SH-SY5Y (cell line): ENCODE results near the gene CCDC78.

Source experiments
- GATA2 ChIP-seq: IDR thresholded peaks from 2 replicates; pipeline ENCODE4 v1.6.1; 2011; ENCODE audit warnings: mild to moderate bottlenecking, low read depth, low read length
- GATA3 ChIP-seq: IDR thresholded peaks from 2 replicates; pipeline ENCODE4 v1.6.1; 2011; ENCODE audit warnings: low read depth, mild to moderate bottlenecking, low read length, moderate library complexity

Gene CCDC78

DNA sequence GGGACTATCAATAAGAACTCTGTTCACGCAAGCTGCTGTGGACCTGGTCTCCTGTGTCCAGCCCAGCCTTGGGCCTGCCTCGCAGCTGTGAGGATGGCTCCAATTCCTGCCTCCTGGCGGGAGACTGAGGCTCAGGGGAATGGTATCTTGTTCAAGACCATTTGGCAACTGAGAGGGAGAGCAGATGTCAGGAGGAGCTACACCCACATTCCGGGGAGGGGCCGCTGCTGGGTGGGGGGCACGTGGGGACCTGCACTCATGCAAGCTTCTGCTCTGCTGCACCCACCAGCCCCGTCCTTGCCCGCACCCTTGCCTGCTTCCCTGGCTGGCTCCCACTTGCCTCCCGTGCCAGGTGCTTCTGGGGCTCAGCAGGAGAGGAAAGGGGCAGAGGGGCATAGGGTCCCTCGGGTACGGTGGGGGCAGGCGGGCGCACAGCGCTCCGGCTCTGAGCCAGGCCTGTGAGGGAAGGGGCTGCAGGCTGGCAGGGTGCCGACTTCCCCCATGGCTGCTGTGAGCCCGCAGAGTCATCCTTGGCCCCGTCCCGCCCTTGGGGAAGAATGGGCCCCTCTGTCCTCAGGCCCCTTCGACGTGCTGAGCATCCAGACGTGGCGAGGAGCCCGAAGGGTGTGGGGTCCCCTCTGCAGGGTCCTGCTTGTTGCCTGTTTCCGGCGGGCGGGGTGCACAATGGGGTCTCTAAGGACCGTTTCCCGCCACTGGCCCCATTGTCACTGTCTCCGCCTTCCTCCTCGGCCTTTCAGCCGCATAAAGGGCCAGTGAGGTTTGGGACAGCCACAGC is 8.6 kb downstream of the CCDC78 start:
- TF ChIP-seq GATA2, result no peak
- TF ChIP-seq GATA3, result no peak

DNA sequence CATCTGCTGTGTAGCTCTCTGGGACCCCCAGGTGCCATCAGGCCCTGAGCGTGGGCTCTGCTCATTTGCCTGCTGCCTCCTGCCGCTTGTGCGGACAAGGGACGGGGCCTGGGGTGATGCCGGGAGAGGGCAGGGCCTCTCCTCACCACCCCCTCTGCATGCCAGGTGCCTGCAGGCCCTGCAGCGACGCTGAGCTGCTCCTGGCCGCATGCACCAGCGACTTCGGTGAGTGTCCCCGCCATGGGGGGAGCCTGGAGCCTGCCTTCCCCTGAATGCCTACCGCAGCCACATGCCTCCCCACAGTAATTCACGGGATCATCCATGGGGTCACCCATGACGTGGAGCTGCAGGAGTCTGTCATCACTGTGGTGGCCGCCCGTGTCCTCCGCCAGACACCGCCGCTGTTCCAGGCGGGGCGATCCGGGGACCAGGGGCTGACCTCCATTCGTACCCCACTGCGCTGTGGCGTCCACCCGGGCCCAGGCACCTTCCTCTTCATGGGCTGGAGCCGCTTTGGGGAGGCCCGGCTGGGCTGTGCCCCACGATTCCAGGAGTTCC is 9.4 kb downstream of the CCDC78 start:
- no peak for TF ChIP-seq GATA2

DNA sequence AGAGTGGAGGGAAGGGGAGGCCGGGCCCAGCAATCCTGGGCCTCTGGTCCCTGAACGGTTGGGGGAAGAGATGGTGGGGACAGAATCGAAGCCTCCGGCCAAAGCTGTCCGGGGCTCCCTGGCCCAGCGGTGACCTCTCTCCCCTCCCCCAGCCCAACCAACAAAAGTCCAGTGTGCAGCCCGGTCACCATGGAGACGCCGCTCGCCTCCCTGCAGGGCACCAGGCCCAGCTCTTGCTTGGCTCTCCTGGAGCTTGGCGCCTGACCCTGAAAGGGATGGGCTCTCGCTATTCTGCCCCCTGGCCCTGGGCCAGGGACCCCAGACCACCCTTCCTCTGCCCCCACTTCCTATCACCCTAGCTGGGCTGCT is 10.1 kb downstream of the CCDC78 start:
- no peak for TF ChIP-seq GATA3
- no peak for TF ChIP-seq GATA2

DNA sequence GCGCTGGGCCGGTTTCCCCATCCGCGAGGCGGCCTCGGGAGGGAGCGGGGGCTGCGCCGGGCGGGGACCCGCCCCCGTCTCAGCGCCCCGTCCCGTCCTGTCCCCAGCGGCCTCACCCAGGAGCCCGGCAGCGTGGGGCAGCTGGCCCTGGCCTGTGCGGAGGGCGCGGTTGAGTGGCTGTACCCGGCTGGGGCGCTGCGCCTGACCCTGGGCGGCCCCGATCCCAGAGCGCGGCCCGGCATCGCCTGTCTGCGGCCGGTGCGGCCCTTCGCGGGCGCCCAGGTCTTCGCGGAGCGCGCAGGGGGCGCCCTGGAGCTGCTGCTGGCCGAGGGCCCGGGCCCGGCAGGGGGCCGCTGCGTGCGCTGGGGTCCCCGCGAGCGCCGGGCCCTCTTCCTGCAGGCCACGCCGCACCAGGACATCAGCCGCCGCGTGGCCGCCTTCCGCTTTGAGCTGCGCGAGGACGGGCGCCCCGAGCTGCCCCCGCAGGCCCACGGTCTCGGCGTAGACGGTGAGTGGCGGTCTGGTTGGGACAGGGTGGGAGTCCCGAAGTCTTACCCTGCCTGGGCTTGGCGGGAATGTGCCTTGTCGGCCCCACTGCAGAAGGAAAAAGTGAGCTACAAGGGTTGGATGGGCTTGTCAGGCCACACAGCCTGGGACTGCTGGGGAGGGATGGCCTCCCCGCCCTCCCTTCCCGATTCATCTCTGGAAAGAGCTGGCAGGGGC is 10.6 kb downstream of the CCDC78 start:
- TF ChIP-seq GATA2 (no peak), GATA3 (no peak)

DNA sequence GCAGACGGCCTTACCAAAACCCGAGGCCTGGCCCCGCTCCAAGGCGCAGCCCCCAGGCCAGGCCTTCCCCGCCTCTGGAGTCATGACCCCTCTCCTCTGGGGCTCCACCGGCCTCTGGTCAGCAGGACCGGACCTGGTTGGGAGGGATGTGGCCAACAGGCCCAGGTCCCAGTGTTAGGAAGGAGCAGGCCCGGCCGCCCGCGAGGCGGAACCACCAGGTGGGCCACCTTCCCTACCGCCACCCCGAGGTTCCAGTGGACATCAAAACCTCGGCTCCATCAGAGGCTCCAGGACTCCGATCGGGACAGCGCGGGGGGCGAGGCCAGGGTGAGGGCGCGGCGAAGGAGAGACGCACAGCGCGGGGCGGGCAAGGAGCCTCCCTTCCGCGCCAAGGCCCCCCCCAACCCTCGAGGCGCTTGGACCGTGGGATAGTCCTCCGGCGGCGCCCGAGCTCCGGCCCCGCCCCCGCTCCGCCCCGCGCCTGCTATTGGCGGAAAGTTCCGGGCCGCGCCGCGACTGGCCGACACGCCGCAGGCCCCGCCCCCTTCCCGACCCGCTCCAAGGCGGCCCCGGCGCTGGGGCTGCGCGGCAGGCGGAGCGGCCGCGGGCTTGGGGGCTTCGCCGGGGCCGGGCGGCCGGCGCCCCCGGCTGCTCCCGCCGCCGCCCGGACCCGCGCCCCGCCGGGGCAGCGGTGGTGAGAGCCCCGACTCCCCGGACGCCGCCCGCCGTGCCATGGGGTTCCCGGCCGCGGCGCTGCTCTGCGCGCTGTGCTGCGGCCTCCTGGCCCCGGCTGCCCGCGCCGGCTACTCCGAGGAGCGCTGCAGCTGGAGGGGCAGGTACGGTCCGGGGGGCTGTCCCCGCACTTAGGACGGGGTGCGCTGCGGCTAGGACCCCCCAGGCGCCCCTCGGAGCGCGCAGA is 11.4 kb downstream of the CCDC78 start, which contains the start of gene METRN:
TSS of gene METRN (plus strand) at position 561 of the 919 bp plus-strand sequence. CDS start at position 733, 172 bp downstream.
- TF ChIP-seq GATA2 (no peak), GATA3 (no peak)

DNA sequence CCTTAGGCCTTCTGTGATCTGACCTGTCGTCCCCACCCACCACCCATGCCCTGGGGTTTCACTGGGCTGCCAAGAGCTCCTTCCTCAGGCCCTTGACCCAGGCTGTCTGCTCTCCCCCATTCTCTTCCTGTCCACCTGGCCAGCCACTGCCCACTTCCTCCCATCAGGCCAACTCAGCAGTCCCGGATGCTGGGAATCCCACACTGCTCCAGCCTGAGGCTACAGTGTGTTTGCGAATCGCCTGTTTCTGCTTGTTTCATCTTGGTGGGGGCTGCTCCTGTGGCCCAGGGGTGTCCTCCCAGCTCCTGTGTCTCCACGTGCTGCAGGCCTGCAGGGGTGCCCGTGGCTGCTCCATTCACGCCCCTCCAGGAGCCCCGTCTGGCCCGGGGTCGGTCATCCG is 12.2 kb downstream of the CCDC78 start:
- TF ChIP-seq GATA3 (no peak), GATA2 (no peak)

DNA sequence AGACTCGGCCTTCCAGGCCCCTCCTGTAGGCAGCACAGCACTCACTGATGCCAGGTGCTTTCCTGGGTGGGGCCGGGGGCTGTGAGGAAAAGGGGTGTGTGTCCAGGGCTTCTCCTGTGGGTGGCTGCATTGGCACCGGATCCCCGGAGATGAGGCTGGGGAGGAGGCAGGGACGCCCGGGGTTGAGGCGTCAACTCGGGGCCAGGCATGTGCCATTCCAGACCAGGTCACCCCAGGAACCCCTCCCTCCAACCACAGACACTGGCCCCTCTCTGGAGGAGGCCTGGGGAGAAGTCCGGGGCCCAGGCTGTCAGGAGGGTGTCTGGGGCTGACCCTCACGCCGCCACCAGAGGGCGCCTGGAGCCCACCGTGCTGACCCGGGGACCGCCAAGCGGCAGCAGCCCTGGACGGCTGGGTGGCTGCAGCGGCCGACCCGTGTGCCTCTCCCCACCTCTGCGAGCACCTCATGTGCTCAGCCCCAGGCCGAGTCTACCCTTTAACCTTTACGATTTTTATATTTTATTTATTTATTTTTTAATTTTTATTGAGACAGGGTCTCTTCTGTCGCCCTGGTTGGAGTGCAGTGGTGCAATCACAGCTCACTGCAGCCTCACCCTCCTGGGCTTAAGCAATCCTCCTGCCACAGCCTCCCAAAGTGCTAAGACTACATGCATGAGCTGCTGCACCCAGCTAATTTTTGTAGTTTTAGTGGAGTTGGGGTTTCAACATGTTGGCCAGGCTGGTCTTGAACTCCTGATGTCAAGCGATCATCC is 14.5 kb downstream of the CCDC78 start:
- TF ChIP-seq GATA3, result no peak
- TF ChIP-seq GATA2, result no peak

DNA sequence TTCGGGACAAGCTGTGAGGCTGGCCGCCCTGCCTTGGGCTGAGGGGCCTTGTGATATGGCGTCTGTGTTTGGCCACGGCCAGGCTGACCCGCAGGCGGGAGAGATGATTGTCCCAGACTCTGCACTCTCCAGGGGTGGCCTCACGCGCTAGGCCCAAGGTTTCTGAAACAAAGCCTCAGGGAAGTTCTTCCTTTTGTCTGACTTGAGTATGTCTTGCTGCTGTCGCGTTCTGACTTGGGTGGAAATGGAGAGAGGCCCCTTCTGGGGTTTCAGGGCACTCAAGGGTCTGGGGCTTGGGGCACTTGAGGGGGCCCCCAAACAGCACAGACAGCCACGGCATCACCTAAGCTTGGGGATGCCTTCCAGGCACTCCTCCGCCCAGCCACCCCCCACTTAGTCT is 15.2 kb downstream of the CCDC78 start:
- no peak for TF ChIP-seq GATA2
- TF ChIP-seq GATA3, result no peak

DNA sequence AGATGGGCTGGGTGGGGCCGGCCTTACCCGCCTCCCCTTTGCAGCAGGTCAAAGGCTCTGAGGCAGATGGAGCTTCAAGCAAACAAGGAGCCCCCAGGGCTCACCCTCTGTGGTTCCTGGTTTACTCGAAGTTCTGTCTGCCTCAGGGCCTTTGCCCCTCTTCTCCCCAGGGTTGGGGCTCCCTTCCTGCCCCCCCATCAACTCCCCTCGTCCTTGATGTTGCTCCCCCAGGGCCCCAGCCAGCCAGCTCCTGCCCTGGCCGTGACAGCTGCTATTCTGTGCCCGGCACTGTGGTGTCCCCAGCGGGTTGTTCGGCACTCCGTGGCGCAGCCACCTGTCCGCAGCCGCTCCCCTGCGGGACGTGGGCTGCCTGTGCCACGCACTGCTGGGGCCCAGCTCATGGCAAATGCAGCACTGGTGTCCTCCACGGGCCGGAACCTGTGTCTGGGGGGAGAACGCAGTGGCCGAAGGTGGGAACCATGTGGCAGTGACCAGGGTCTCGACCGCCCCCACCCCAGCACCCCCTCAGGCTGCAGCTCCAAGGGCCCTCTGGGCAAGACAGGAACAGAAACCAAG is 15.7 kb downstream of the CCDC78 start:
- no peak for TF ChIP-seq GATA3
- no peak for TF ChIP-seq GATA2

DNA sequence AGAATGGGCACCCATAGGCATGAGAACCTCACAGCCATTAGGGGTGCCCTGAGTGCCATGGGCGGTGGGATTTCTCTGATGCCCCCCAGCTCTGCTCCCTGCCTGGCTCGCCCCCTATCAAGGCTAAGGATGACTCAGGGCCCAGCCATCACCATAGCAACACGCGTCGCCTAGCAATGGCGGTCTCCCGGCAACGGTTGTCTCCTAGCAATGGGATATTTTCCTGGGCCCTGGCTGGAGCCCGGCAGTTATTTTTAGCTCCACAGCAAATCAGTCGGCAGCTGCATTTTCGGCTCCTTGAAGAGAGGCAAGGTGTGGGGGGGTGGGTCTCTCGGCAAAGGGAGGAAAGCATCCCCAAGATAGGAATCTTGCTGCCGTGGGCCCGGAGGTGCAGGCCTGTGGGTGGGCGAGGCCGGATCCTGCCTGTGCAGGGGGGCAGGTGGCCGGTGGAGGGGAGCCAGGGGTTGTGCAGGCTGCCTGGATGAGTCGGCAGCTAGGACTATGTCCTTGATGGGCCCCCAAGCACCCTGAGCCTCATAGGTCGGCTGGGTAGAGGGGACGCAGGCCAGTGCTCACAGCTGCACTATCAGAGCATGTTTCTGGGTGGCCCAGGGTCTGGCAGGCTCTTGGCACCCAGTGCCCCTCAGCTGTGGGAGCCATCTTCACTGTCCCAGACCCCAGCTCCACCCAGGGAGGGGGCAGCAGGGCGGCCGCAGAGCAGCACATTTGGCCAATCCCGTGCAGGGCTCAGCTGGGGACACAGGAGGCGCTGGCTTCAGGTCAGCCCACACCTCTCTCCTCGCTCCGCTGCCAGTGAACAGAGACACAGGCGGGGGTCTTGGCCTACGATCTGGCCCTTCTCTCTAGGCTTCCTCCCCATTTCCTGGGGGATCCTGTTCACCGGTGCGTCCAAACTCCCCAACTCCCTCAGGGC is 16.4 kb downstream of the CCDC78 start:
- peak; percentile 82 for TF ChIP-seq GATA2
- TF ChIP-seq GATA3, result no peak

DNA sequence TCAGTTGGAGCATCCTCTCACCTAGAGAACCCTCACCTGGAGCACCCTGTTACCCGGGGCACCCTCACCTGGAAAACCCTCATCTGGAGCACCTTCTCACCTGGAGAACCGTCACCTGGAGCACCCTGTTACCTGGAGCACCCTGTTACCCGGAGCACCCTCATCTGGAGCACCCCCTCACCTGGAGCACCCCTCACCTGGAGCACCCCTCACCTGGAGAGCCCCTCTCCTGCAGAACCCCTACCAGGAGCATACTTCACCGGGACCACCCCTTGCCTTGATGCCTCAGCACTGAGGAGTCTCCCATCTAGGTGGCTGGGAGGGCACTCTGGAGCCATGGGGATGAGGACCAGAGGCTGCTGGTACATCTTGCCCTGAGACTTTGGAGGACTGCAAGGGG is 17.3 kb downstream of the CCDC78 start:
- TF ChIP-seq GATA3, result no peak
- TF ChIP-seq GATA2, result no peak

DNA sequence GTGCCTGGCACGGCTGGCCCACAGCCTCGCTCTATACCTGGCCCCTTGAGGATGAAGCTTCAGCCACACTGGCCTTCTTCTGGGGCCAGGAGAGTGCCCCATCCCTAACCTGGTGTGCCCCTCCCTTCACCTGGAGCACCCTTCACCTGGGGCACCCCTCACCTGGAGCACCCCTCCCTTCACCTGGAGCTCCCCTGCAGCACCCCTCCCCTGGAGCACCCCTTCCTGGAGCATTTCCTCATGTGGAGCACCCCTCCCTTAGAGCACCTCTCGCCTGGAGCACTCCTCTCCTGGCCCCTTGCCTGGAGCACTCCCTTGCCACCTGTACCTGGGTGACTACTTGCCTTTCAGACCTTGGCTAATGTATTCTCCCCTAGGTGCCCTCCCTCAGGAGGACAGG is 18.2 kb downstream of the CCDC78 start:
- TF ChIP-seq GATA3 (no peak), GATA2 (no peak)
